HG03045 (cell line): Measurements from ENCODE around the gene PRR23B.
"Not testable (repeated sequence)": the region's sequence is repeated elsewhere in the genome, so short reads cannot be mapped to it uniquely, and the experiment has no call there.

Source experiments
- ATAC-seq: cut with Tn5 transposase; IDR thresholded peaks from one replicate; pipeline ENCODE4 v1.9.1; 2021; ENCODE audit warnings: mild to moderate bottlenecking, moderate library complexity; ENCODE audit not compliant: unreplicated experiment

PRR23B gene

DNA sequence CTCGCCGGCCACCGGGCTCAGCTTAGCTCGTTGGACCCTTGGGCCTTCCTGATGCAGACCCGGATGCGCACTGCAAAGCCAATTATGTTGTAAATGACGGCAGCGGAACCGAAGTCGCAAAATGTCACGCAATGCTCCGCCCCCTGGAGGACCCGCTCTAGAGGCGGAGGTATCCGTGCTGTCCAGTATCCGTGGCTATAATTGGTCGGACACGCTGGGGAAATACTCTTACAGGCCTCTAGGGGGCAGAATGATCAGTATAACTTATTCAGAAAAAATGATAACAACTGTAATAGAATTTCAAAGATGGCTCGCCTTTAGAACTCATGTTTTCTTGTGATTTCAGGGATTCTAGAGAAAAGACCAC, at the start of gene PRR23B:
Gene PRR23B, minus strand, starts transcription at position 59 of the 367 bp plus-strand sequence. CDS start 265 bp downstream, outside the sequence.
- ATAC-seq: no peak

DNA sequence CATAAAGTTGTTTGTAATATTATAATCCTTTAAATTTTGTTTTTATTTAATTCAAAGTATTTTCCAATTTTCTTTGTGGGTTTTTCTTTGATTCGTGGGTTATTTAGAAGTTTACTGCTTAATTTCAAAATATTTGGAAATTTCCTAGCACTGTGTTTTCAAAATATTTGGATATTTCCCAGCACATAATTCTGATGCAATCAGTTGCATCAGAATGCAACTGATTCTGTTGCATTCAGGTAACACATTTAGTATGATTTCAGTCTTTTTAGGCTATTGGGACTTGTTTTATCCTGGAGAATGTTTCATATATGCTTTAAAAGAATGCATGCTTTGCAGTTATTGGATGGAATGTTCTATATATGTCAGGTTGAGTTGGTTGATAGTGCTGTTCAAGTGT, 42.2 kb upstream of the PRR23B start:
- no peak for ATAC-seq

DNA sequence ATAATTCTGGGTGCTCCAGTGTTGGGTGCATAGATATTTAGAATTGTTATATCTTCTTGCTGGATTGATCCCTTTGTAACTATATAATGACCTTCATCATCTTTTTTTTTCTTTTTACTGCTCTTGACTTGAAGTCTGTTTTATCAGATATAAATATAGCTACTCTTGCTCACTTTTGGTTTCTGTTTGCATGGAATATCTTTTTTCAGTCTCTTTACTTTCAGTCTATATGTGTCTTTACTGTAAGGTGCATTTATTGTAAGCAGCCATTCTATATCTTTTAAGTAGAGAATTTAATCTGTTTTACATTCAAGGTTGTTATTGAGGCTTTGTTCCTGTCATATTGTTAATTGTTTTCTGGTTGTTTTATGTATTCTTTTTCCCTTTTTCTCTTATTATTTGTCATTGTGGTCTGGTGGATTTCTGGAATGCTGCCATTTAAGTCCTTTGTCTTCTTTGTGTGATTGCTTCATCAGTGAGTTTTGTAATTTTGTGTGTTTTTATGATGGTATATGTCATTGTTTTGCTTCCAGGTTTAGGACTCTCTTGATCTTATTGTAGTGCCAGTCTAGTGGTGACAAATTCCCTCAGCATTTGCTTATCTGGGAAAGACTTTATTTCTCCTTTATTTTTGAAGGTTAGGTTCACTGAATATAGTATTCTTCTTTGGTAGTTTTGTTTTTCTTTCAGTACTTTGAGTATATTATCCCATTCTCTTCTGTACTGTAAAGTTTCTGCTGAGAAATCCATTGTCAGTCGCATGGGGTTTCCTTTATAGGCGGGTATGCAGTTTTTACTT, 32.3 kb upstream of the PRR23B start:
- ATAC-seq: no peak

DNA sequence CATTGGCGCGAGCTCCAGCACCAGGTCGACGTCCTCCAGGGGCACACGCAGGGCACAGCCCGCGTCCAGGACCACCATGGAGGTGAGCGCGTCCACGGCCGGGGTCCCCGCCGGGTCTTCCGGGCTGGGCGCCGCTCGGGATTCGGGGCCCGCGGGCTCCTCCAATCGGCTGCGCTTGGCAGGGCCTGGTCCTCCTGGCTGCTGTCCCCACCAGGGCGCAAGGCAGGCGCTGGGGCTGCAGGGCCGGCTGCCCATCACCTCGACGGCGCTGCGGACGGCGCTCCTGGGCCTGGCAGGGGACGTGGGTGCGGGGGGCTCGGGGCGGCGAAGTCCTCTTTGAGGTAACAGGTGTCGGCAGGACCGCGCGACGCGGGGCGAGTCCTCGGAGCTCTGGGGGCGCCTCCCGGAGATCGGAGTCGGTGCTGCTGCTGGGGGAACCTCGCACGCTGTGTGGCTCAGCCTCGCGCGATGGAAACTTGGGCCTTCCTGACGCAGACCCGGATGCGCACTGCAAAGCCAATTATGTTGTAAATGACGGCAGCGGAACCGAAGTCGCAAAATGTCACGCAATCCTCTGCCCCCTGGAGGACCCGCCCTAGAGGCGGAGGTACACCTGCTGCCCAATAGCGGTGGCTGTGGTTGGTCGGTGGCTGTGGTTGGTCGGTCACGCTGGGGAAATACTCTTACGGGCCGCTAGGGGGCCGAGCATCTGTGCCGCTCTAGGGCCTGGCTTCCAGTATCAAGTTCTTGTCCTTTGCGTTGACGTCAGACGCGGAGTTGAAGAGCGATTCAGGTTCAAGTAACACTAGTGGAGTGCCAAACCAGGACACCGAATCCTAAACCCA, 23.9 kb upstream of the PRR23B start, which contains the start of gene PRR23C:
Gene PRR23C, minus strand, starts transcription at position 527 of the 845 bp plus-strand sequence. Its CDS starts 272 bp downstream, at position 255.
- no peak for ATAC-seq

DNA sequence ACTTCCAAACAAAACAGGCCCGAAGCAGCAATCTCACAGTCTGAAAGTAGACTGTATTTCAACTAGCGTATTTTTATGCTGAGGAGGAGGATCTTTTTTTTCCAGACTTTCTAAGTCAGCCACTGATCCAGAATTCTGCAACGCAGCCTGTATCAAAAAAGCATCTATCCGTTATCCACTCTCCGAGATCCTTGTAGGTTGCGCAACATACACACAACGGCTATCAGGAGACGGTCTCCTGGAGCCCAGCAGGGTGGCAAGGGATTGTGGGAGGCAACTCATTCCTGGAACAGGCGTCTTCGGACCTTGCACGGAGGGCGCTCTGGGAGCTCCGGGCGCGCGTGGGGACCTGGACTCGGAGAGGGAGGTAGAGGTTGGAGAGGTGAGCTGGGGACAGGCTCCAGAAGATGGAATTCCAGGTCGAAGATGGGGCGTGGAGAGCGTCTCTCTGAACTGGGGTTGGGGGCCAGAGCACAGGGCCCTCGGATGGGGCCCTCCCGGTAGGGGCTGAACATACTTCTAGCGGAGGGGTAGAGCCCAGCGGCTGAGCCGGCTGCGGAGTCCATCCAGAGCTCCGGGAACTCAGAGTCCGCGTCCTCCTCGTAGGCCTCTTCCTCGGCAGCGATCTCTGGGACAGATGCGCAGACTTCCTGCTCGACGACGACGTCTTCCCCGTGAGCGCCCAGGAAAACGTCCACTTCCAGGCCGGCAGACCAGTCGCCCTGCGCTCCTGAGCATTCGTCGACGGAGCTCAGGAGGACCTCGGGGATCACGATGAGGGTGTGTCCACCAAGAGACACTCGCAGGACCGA, 23.0 kb upstream of the PRR23B start:
- ATAC-seq: no peak

DNA sequence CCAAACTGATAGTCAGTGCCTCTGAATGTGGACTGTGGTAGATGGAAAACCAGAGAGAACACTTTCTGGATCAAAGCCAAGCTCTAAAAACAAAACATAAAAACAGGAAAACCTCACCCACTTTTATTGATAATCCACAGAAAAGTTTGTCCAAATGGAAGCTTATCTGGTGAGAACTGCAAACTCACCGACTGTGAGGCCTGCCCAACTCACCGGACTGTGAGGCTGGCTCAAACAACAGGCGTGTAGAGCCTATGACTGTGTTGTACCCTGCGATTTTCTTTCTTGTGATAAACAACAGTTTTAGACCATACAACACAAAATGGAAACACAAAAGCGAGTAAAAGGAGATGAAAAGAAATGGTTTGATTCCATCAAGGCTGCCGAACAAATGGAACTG, 16.8 kb upstream of the PRR23B start:
- no peak for ATAC-seq

DNA sequence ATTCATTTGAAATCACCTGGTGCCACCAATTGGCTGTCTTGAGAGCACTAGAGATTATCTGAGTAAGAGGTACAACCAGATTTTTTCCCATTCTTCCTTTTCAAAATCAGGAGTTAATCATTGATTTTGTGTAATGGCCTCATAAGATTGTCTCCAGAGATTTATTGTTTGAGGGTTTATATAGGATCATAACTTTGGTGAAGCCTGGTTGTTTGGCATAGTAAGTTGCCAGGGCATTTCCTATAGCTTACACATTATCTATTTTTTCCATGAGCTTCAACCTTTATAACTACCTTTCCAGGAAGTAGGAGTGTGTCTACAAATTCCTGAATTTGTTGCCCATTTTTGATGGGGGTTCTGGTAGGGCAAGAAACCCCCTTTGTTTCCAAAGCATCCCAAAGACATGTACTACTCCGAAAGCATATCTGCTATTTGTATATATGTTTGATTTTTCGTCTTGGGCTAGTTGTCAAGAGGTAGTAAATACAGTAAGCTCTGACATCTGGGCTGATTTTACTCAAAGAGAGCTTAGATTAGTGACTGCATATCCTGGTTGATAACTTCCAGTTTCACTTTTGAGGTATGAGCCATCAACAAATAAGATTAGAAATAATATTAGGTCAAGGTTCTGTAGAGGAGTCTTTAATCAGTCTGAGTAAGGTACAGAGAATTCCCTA, 11.7 kb upstream of the PRR23B start:
- ATAC-seq: no peak

DNA sequence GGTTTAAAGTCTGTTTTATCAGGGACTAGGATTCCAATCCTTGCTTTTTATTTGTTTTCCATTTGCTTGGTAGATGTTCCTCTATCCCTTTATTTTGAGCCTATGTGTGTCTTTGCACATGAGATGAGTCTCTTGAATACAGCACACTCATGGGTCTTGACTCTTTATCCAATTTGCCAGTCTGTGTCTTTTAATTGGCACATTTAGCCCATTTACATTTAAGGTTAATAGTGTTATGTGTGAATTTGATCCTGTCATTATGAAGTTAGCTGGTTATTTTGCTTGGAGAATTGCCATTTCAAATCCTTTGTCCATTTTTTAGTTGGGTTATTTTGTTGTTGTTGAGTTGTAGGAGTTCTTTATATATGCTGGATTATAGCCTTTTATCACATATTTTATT, 9.8 kb upstream of the PRR23B start:
- not testable (repeated sequence) for ATAC-seq

DNA sequence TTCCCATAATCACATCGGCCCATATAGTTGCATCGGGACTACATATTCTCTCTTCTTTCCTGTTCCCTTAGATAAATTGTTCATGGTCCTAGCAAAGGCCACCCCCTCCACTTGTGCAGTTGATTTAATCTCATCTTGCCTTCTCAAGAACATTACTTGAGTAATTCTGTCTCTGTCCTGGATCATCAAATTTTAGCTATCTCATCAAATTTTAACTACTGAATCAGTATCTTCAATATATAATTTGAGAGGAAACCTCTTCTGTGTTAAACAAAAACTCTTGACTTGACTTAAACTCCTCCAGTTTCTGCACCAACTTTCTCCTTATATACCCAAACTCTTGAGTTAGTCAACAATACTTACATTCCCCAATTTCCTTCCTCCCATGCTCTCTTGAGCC, 4.2 kb upstream of the PRR23B start:
- no peak for ATAC-seq

DNA sequence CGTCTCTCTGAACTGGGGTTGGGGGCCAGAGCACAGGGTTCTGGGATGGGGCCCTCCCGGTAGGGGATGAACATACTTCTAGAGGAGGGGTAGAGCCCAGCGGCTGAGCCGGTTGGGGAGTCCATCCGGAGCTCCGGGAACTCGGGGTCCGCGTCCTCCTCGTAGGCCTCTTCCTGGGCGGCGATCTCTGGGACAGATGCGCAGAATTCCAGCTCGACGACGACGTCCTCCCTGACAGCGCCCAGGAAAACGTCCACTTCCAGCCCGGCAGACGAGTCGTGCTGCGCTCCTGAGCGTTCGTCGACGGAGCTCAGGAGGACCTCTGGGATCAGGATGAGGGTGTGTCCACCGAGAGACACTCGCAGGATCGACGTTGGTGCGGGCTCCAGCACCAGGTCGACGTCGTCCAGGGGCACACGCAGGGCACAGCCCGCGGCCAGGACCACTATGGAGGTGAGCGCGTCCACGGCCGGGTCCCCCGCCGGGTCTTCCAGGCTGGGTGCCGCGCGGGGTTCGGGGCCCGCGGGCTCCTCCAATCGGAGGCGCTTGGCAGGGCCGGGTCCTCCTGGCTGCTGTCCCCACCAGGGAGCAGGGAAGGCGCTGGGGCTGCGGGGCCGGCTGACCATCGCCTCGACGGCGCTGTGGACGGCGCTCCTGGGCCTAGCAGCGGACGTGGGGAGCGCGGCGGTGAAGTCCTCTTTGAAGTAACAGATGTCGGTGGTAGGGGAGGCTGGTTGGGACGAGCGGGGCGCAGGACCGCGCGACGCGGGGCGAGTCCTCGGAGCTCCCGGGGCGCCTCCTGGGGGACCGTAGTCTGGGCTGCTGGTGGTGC, 474 bp downstream of the PRR23B start:
- ATAC-seq: no peak

DNA sequence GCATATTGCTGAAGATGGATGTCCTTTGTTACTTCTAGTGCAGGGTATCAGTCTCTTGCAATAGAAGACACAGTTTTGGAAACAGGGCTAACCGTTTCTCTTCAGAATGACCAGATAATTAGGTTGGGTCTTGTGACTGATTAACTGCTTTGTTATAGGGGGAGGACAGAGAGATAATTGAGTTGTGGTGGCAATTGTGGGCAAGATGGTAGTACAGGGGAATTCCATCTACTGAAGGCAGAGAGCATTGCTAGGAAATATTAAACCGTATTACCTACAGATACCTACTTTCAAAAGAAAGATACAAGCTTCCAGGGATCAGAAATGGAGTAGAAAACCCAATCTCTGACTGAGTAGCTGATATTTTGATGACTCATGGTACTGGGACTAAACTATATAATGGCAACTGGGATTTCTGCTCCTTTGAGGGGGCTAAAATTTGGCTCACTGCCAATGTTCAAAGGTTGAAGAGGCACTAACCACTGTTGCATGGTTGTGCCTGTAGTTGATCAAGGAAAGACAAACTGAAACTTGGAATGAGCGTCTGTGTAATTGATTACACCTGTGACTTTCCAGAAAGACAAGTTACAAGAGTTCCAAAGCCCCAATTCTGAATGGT, 4.2 kb downstream of the PRR23B start:
- ATAC-seq: no peak

DNA sequence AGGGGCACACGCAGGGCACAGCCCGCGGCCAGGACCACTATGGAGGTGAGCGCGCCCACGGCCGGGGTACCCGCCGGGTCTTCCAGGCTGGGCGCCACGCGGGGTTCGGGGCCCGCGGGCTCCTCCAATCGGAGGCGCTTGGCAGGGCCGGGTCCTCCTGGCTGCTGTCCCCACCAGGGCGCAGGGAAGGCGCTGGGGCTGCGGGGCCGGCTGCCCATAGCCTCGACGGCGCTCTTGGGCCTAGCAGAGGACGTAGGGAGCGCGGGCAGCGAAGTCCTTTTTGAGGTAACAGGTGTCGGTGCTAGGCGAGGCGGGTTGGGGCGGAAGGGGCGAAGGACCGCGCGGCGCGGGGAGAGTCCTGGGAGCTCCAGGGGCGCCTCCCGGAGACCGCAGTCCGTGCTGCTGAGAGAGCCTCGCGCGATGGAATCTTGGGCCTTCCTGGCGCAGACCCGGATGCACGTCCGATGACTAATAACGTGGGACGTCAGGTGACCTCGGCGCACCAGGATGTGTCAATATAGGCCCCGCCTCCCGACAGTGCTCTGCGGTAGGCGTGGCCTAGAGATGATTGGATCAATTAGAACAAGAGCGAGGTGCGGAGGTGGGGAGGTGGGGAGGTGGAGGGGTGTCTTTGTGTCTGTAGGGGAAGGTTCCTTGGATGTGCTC, 14.5 kb downstream of the PRR23B start, which contains the start of gene PRR23A:
Gene PRR23A, minus strand, starts transcription at position 218 of the 666 bp plus-strand sequence. Its CDS starts 0 bp downstream, at position 218.
- no peak for ATAC-seq

DNA sequence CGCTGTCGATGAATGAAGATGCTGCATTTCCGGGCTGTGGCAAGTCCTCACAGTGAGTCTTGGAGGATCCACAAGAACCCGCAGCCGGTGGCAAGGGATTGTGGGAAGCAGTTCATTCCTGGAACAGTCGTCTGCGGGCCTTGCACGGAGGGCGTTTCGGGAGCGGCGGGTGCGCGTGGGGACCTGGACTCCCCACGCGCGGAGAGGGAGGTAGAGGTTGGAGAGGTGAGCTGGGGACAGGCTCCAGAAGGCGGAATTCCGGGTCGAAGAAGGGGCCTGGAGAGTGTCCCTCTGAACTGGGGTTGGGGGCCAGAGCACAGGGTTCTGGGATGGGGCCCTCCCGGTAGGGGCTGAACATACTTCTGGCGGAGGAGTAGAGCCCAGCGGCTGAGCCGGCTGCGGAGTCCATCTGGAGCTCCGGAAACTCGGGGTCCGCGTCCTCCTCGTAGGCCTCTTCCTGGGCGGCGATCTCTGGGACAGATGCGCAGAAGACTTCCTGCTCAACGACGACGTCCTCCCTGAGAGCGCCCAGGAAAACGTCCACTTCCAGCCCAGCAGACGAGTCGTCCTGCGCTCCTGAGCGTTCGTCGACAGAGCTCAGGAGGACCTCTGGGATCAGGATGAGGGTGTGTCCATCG, 15.3 kb downstream of the PRR23B start:
- no peak for ATAC-seq

DNA sequence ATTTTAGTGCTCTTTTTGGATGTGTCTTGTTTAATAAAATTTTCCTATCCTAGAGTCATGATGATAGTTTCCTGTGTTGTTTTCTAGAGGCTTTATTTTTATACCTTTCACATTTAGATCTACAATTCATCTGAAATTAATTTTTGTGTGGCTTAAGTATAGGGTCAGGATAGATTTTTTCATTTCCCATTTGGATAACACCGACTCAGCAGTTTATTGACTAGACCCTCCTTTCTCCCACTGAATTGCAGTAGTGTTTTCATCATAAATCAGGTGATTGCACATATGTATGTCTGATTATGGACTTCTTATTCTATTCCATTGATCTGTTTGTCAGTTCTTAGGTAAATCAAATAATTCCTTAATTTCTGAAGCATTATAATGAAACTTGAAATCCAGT, 25.0 kb downstream of the PRR23B start:
- ATAC-seq: no peak

DNA sequence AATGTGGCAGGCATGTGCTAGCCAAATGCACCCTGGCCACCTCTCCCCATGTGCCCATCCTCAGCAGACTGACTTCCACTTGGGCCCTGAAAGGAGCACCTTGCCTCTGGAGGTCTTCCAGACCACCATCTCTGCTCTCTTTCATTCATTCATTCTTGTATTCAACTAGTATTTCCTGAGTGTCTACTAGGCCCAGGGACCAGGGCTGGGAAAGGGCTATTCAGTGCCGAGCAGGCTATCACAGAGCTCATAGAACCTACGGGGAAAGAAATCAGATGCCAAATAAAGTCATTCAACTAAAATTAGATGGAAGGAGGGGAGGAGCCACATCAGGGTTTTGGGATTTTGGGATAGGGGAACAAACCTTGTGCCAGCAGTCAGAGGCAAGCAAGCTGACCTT, 33.5 kb downstream of the PRR23B start:
- no peak for ATAC-seq

DNA sequence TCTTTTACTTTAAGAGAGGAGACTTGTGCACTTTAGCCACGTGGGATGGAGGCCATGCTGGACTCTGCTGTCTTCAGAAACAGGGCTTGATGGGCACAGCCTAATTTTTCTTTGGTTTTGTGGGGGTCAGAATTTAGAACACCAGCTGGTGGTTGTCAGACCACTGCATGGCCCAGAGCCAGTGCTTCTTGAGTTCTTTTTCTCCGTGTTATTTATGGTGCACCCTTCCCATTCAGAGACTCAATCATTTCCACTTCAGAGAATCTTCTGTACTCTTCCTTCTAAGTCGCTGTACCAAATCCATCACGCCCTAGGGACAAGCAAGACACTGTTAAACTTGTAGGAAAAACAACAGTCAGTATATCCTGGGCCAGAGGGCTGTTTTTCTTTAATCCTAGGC, 34.8 kb downstream of the PRR23B start:
- ATAC-seq: no peak

DNA sequence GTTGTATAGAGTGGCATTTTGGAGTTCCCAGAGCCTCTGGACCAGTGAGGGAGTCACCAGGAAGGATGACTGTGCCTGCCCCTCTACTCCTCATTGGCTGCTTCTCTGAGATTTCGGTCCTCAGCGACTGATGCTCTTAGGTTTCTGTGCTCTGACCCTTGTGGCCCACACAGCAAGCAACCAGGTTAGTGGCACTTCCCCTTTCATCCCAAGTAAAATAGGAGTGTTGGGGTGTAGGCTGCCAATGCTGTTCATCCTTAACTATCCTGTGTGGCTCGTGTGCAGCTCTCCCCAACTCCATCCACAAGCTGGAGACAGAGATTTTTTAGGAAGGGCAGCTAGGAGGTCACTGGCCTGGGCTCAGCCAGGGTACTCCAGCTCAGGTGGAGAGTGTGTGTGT, 35.9 kb downstream of the PRR23B start:
- no peak for ATAC-seq

DNA sequence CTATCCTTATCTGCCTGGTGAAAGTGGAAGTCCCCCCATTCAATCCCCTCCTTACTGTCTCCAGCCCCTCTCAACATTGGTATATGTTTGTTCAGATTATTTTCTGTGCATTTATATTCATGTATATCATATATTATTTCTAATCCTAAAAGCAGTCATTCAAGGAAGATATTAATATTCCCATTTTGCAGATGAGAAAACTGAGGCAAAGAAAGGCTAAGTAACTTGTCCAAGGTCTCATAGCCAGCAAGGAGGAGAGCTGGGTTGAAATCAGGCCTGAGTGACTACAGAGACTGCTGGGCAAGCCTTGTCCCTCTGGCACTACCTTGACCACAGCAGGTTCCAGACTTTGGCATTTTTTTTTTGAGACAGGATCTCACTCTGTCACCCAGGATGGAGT, 44.7 kb downstream of the PRR23B start:
- ATAC-seq: no peak
